ENCODE results near the gene IMPACT.

The IMPACT gene

DNA sequence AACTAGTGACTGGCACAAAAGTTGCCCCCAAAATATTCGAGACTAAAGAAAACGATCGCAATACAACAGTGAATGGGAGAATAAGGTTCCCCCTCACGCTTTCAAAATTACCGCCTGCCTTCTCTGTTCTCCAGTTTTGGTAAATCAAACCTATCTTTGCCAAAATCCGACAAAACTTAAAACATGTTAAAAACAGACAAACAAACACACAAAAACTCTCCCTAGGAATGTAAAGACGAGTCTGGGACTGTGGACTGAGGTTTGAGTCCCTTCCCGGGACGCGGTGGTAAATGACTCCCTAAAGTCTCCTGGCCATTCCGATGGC lies 435 bp upstream of the IMPACT start:
- DNase-seq, result no peak

DNA sequence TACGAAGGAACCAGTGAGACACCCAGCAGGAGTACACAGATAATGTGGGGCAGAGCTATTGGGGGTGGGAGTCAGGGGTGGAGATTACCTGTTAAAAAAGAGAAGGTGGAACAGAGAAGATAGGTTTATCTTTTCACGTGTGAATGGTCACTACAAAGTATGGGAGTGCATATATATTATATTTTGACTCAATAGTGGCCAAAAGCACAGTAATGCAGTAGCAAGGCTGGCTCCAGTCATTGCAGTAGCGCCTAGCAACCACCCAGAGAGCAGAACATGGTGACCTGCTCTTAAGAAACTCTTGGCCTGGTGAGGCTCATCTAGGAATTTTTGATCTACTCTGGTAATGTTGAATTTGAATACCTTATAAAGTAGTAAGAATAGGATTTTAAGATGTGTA lies 1.0 kb downstream of the IMPACT start:
- DNase-seq, result no peak

DNA sequence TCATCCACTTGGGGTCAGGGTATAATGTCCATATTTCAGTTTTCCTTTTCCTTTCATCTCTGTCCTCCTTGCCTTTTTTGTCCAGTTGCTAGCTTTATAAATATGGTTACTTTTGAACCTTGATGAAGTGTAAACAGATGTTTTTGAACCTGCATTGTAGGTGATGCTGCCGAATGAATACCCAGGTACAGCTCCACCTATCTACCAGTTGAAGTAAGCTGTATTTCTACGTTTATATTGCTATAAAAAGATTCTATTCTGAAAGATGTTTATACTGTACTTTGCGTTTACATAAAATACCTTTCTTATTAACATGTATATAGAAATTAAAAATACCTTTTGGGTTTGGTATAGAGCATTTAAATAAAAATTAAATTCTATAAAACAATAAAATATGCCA lies 2.2 kb downstream of the IMPACT start:
- DNase-seq, result no peak

DNA sequence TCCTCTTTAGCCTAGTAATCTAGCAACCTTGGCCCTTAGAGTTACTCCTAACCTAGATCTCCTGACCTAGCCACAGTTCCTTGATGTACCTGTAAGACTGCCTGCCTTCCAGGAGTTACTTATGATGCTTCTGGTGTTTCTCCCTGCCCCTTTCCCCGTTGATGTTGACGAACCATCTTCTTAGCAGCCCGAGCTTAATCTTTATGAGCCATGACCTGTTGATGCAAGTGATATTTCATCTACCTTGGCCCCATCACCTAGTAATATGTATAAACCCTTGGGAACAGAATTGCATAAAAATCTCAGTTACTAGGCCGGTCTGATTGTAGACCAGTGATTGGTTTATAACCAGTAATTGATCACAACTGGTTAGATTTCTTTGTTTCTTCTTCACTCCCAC lies 2.7 kb downstream of the IMPACT start:
- no peak for DNase-seq

DNA sequence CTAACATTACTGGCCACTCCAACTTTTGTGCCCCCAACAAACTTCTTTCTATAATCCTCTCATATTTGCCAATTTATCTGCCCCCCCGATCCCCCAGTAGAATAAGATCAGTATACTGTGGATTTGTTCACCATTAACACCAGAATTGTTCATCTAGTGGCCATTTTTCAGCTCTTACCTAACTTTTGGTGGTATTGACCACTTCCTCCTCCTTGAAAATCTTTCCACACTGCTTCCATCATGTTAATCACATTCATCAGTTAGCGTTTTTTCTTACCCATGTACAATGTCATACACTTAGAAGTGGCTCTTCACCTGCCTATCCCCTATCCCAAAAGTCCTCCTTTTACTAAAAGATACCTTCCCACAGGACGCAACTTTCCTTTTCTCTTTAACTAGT lies 6.1 kb downstream of the IMPACT start:
- DNase-seq, result no peak

DNA sequence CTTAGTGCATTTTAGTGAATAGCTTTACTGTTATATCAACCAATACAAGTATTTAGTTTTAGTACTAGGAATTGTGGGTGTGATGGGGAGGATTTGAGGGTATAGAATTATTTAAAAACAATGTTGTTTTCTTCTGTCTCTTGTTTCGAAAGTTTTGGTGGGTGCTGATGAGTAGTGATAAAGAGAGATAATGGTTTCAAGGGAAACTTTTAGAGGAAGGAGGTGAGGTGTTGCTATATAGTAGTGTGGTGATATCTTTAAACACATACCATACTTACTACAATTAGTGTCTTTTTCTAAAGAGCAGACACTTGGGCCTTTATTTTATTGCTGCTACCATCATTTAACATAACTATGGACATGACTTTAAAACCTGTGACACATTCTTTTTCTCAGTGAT lies 10.5 kb downstream of the IMPACT start:
- no peak for DNase-seq

DNA sequence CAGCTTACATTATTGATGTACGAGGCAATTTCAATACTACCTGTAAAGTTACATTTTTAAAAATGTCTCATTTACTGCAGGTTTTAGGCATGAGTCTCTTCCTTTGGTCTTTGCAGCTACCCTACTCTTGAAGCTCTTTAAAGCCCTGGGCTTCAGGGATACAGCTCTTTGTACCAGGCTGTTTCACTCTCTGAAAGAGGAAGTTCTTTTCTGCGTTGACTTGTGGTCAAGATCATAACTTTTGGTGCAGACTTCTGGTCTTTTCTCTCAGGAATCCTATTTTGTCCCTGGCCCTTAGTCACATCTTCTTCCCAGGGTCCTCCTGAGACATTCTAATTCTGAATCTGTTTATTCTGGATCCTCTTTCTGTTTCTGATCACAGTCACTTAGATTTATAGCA lies 17.4 kb downstream of the IMPACT start:
- no peak for DNase-seq

DNA sequence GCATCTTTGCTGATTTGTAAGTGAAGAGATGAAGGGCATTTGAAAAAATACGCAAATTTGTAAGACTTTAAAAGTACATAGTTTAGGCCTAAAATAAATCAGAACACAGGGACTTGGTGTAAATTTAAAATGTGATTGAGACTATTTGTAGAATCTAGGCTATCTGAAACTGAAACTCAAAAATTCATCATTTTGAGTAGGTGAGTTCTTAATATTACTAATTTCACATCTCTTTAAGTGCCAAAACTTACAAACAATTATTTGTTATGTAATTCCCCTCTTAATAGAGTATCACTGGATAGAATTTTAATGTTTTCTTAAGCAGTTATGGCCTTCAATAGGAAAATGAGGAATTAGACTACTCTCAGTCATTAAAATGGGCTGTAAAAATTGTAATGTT lies 20.0 kb downstream of the IMPACT start:
- no peak for DNase-seq

DNA sequence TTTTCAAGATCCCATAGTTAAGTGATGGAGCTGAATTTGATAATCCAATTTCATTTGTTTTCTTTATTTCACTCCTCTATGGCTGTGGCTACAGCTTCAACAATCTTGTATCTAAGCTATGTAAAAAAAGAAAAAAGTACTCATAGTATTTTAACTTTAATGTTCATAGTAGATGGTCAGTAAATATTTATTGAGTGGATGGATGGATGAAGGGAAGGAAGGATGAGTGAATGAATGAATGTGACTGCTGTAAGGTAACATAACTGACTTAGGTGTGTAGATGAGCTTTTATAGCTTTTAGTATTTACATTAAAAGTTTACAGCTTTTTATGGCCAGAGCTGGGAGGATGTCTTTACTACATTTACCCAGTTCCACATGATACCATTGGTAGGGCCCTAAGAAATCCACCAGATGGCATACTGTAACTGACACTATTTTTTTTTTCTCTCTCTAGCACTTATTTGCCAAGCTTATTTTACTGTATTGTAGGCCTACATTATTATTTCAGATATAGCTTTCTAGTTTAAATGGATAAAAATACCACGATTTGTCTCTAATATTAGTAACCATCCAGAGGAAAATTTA lies 20.6 kb downstream of the IMPACT start:
- no peak for DNase-seq

DNA sequence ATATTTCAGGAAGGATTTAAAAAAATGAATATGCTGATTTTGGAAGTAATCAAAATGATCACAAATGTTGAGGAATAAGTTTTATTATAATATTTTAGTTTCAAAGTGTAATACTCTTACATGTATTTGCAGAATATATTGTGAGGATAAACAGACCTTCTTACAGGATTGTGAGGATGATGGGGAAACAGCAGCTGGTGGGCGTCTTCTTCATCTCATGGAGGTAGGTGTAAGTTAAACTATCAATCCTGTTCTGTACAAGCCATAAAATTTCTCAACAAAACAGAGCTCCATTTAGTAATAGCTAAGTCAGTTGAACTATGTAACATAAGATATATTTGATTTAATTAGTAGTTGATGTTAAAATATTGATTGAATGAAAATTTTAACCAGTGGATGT lies 21.5 kb downstream of the IMPACT start:
- DNase-seq, result no peak

DNA sequence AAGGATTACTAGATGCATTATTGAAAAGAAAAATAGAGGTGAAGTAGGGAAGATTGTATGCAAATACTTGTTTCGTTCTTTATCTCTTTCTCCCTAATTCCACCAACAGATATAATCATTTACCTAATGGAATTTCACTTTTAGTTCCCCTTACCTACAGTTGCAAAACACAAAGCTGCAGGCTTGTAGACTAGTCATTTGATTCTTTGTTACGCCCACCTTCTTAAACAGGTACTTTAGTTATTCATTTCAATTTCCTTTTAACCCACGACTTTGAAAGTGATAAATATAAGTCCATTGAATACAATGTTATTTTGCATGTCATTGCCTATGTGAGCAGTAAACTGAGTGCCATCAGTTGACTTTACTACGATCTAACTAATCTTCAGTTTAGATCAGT lies 30.1 kb downstream of the IMPACT start:
- no peak for DNase-seq

DNA sequence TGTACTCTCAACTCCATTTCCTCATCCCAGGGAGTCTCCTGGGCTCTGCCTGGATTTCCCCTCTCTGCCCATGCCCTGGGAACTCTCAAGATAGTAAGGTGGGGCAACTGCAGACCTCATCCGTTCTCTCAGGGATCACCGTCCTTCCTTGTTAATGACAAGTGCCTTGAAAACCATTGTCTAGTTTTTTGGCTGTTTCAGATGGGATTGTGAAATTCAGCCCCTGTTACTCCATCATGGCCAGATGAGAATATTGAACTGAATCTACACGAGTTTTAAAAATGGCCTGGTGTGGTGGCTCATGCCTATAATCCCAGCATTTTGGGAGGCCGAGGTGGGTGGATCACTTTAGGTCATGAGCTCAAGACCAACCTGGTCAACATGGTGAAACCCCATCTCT lies 33.3 kb downstream of the IMPACT start:
- no peak for DNase-seq

DNA sequence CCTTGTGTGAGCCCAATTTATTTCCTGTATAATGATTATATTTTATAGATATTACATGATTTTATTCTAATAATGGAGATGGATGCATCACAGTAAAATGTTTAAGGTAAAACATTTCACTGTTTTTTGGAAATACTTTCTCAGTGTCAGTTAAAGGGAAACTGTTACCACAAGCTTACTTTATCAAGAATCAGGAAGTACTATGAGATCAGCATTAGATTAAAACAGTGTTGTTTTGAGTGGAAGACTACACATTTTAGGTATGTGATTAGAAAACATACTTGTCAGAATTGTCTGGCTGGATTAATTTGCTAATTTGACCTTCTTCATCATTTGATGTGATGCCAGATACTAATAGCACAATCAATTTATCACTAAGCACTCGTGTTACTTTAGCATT lies 33.9 kb downstream of the IMPACT start, which contains the start of gene HRH4:
HRH4 (plus strand) TSS at position 250 of the 400 bp plus-strand sequence; CDS start at position 342, 92 bp downstream.
- DNase-seq, result no peak

DNA sequence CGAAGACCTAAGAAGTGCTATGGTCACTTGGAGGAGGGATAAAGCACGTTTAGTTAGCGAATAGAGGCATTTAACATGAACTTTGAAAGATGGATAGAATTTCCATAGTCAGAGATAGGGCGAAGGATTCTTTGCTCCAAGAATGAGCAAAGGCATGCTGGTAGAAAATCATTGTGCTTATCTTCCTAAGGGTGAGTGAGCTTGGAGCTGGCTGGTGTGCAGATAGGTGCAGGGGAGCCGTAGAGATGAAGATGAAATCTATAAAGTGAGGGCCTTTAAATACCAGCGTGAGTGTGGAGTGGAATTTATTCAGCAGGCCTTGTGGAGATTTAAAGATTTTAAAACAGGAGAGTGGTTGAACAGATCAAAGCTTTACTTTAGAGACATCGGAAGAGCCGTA lies 35.5 kb downstream of the IMPACT start:
- no peak for DNase-seq

DNA sequence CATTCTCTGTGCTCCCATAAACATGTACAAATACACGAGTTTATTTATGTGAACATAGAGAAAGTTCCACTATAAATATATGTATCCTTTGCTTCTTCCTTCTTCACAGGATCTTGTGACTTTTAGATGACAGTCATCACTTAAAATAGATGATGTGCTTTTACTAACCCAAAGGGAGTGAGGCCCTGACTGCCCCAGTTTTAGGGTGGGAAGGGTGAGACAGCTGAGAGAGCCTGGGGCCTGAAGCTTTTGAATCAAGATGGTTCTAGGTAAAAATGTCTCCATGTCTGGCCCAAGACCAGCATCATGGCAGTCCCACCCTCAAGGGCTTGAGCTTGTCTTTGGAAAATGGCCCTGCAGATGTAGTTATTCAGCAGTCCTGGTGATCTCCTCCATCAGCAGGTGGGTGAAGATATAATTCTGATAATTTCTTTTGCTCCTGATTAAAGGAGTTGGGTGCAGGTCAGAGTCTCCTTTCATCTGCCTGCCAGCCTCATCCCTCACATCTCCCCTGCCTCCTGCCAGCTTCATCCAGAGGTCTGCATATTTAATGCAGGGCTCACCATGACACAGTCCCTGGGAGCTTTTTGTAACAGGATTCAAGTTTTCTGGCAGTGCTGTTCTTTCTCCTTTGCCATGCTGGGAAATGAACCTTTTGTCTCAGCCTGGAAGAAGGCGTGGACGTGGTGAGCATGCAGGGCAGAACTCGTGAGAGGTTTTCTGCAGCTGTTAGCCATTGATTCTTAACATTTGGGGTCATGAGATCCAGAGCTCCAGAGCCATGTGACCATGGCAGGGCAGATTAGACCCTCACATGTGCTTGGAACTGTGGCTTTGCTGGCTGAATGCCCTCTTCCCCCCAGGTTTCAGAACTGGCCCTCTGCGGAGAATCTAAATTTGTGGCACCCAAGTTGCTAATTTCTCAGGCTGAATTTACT lies 36.6 kb downstream of the IMPACT start:
- DNase-seq, result no peak

DNA sequence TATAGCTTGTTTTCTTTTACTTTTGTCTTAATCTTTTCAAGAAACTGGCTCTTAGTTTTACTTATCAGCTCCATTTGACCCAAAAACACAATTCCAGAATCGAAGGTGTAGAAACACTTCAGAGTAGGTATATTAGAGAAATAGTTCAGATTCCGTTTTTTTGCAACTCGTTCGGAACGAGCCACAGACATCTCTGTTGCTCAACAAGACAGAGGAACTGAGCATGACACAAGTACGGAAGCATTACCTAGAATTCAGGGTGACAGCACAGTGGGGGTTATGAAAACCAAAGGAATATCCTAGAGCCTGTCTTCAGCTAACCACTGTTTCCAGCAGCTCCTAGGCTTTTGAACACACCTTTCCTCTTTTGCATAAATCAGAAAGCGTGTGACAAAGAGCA lies 39.0 kb downstream of the IMPACT start:
- DNase-seq, result no peak

DNA sequence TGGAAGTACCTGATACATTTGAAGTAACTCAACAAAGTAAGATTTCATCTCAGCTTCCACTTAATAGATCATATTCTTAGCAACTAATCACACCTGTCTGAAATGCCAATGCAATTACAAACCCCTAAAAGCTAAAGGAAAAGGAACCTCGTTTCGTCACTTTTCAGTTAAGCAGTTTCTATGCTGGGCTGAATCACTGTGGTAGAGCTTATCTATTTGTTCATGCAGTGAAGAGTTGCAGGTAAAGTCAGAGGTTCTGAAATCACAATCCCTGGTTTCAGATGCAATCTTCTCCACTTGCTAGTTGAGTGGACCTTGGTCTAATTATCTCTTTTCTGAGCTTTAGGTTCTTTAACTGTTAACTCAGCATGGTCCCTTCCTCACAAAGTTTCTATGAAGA lies 40.3 kb downstream of the IMPACT start:
- no peak for DNase-seq

DNA sequence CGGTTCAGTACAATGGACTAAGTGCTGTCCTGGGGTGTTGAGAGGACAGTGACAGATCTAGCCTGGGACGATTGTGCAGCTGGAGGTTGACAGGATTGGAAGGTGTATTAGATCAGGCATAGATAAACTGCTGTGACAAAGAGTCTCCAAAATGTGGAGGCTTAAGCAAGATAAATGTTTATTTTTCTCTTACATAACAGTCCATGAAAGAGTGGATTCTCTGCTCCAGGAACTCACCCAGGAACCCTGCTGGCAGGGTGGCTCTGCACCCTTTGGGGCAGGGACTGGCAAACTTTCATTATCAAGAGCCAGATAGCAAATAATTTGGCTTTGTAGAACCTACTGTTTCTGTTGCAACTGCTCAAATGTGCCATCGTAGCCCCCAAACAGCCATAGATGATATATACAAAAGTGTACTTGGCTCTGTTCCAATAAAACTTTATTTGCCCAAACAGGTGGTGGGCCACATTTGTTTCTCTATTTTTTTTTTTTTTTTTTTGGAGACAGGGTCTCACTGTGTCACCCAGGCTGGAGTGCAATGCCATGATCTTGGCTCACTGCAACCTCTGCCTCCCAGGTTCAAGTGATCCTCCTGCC lies 43.6 kb downstream of the IMPACT start:
- DNase-seq, result no peak

DNA sequence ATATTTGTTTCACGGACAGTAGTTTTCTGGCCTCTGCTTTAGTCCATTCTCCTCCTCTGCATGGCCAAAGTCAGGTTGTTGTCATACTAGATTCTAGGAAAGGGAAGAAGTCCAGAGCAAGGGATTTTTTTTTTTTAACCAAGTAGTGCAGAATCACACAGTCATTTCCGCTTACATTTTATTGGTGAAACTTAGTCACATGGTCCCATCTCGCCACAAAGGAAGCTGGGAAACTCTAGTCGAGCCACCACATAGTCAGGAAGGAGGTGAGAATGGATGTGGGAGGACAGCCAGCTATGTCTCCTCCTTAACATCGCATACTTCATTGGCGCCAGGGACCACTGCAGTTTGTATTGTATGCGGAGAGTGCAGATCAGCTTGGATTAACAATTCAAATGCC lies 44.3 kb downstream of the IMPACT start:
- no peak for DNase-seq

DNA sequence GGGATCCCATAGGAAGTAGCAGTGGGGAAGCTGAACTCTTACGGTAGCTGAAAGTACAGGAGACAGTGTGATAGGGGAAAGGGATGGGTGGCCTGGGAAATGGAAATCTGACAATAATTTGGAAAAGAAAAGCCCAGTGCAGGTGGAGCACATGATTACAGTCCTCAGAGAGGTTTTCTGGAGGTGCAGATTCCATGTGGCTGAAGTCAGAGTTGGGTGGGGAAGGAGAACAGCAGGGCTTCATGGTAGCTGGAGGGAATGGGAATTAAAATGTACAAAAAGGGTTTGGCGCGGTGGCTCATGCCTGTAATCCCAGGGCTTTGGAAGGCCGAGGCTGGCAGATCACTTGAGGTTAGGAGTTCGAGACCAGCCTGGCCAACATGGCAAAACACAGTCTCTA lies 46.1 kb downstream of the IMPACT start:
- no peak for DNase-seq

DNA sequence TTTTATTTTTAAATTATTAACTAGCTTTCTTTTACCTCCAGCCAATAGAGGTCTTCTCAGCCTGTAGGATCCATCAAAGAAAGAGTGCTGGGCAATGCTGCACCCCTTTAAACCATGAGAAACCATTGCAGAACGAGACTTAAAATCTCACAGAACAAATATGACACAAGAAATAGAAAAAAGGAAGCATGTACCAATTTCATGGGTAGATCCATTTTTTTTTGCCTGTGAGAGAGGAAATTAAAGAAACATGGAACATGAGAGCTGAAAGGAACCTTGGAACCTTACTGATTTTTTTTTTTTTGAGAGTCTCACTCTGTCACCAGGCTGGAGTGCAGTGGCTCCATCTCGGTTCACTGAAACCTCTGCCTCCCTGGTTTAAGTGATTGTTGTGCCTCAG lies 47.9 kb downstream of the IMPACT start:
- DNase-seq, result no peak

DNA sequence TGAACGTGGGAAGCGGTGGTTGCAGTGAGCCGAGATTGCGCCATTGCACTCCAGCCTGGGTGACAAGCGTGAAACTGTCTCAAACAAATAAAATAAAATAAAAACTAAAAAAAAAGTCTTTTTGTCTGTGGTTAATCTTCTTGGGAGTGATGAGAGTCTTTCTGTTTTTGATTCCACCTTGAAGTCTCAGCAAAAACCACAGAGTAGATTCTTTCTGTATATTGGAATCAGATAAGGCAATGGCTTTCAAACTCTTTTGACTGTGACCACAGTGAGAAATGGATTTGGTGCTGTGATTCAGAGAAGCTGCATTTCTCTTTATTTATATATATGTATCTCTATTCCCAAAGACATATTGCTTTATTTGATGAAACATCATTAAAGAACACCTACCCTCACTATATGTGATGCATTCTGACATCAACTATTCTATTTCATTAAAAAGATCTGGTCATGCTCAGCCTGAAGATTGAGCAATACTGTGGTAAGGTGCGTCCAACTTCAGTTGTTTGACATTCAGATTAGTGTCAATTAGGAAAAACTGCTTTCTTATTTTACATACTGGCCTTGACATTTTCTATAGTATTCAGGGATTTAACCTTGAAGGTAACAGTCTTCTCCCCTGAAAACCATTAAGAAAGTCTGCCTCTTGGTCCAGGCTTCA lies 49.6 kb downstream of the IMPACT start:
- DNase-seq, result no peak

DNA sequence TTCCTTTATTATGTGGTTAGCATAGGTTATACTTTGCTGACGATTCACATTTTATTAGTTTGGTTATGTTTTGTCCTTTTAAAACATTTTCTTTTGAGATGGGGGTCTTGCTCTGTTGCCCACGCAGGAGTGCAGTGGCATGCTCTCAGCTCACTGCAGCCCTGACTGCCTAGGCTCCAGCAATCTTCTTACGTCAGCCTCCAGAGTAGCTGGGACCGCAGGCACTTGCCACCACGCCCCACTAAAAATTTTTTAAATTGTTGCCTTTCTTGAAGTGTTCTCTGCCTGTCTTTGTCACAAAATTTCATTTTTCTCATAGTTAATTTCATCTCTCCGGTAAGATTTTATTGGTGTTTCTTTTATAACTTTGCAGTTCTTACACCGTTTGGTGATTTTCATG lies 52.9 kb downstream of the IMPACT start:
- DNase-seq, result no peak

DNA sequence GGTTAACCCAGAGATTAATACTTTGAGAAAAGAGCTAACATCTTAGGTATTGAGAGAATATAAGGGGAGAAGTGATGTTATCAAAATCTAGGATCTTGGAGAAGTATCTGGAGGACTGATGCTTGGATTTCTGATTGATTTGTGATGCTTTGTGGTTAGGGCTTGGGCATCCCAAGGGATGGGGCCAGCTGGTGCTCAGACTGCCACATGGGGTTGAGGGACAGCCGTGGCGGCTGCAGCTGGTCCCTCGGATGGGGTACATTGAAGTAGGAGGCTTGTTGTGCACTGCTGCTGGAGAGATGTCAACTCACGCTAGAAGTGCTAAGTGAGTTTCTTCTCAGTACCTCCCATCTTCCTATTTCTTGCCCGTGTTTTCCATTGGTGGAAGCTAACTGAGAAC lies 56.4 kb downstream of the IMPACT start:
- DNase-seq, result no peak
